Left forelimb (tissue), 1 donor: ENCODE measurements around the gene TMEM40.
"Not testable (repeated sequence)": the region's sequence is repeated elsewhere in the genome, so short reads cannot be mapped to it uniquely, and the experiment has no call there.

Experiments
- DNase-seq: peaks from one replicate; pipeline ENCODE4 v3.0.0-alpha.2; 2018; ENCODE audit warnings: low spot score

Gene TMEM40

GRCh38 chr3:12775970-12776369 is 16.9 kb upstream of the TMEM40 start:
- DNase-seq = not testable (repeated sequence)

GRCh38 chr3:12775226-12775625 is 16.2 kb upstream of the TMEM40 start:
- no peak for DNase-seq

GRCh38 chr3:12774619-12775018 is 15.6 kb upstream of the TMEM40 start:
- no peak for DNase-seq

- DNase-seq = no peak
Observed at GRCh38 chr3:12773710-12774086, 14.6 kb upstream of the TMEM40 start.

GRCh38 chr3:12773030-12773709 is 14.1 kb upstream of the TMEM40 start:
- no peak for DNase-seq

- no peak for DNase-seq
Observed at GRCh38 chr3:12772462-12772861, 13.4 kb upstream of the TMEM40 start.

- no peak for DNase-seq
Observed at GRCh38 chr3:12771236-12771635, 12.2 kb upstream of the TMEM40 start.

GRCh38 chr3:12769761-12770160 is 10.7 kb upstream of the TMEM40 start:
- no peak for DNase-seq

- no peak for DNase-seq
Observed at GRCh38 chr3:12768579-12769527, 9.8 kb upstream of the TMEM40 start.

- DNase-seq = no peak
Observed at GRCh38 chr3:12766541-12766940, 7.5 kb upstream of the TMEM40 start.

GRCh38 chr3:12764171-12764776 is 5.2 kb upstream of the TMEM40 start:
- no peak for DNase-seq

GRCh38 chr3:12759693-12760565 is 870 bp upstream of the TMEM40 start:
- no peak for DNase-seq

- no peak for DNase-seq
Observed at GRCh38 chr3:12758025-12758781, 856 bp downstream of the TMEM40 start.

GRCh38 chr3:12756635-12757034 is 2.4 kb downstream of the TMEM40 start:
- no peak for DNase-seq

GRCh38 chr3:12756175-12756574 is 2.9 kb downstream of the TMEM40 start:
- no peak for DNase-seq

GRCh38 chr3:12755754-12756153 is 3.3 kb downstream of the TMEM40 start:
- DNase-seq = no peak

- DNase-seq = no peak
Observed at GRCh38 chr3:12754313-12754712, 4.7 kb downstream of the TMEM40 start.

- no peak for DNase-seq
Observed at GRCh38 chr3:12753275-12754028, 5.6 kb downstream of the TMEM40 start.

- DNase-seq = no peak
Observed at GRCh38 chr3:12752809-12753208, 6.2 kb downstream of the TMEM40 start.

- no peak for DNase-seq
Observed at GRCh38 chr3:12752102-12752501, 7.0 kb downstream of the TMEM40 start.
